SH-SY5Y (cell line): ENCODE measurements around the gene FBXL17.

Source experiments
- GATA2 ChIP-seq: IDR thresholded peaks from 2 replicates; pipeline ENCODE4 v1.6.1; 2011; ENCODE audit warnings: mild to moderate bottlenecking, low read depth, low read length
- GATA3 ChIP-seq: IDR thresholded peaks from 2 replicates; pipeline ENCODE4 v1.6.1; 2011; ENCODE audit warnings: low read depth, mild to moderate bottlenecking, low read length, moderate library complexity

DNA sequence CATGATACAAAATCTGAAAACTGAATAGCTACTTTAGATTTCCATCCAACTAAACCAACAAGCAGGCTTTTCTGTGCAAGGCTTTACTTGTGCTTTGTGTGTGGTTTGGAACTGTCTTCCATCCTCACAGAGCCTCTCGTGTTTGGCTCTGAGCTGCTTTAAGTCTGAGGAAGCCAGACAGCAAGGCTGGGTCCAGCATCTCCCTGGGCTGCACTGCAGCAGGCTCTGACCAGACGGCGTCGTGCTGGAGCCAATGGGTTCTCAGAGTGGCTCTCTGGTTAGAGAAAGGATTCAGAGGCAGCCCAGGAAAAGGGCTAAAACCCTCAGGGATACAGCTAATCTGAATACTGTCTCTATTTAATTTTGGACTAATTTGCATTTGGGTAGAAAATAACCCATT, 503.2 kb downstream of the FBXL17 start:
- no peak for TF ChIP-seq GATA2
- no peak for TF ChIP-seq GATA3
